Measurements from ENCODE around the gene DHTKD1.
"Not testable (repeated sequence)": the region's sequence is repeated elsewhere in the genome, so short reads cannot be mapped to it uniquely, and the experiment has no call there.

DHTKD1 gene

GRCh38 chr10:12164085-12164484 lies 95.3 kb downstream of the DHTKD1 start:
- Histone ChIP-seq H3K36me3 (ENCODE audit: control insufficient read depth, insufficient read depth, low read length) (no peaks in the 10 kb centered on the region), H3K27ac (no peak overlapping the region), H3K79me2 (no peaks in the 10 kb centered on the region), H3K4me3 (ENCODE audit: low read depth, low read length) (no peak overlapping the region), H3K4me2 (ENCODE audit: low read length) (no peak overlapping the region), H3K27me3 (ENCODE audit: control insufficient read depth, insufficient read depth, low read length) (no peaks in the 10 kb centered on the region), H3K4me1 (peaks cover 20% of the 10 kb centered on the region), H3K9me3 (ENCODE audit: control insufficient read depth, low read length) (no peaks in the 10 kb centered on the region), H2AFZ (no peak overlapping the region), H3K9ac (no peak overlapping the region)
- TF ChIP-seq, protein P1, sequence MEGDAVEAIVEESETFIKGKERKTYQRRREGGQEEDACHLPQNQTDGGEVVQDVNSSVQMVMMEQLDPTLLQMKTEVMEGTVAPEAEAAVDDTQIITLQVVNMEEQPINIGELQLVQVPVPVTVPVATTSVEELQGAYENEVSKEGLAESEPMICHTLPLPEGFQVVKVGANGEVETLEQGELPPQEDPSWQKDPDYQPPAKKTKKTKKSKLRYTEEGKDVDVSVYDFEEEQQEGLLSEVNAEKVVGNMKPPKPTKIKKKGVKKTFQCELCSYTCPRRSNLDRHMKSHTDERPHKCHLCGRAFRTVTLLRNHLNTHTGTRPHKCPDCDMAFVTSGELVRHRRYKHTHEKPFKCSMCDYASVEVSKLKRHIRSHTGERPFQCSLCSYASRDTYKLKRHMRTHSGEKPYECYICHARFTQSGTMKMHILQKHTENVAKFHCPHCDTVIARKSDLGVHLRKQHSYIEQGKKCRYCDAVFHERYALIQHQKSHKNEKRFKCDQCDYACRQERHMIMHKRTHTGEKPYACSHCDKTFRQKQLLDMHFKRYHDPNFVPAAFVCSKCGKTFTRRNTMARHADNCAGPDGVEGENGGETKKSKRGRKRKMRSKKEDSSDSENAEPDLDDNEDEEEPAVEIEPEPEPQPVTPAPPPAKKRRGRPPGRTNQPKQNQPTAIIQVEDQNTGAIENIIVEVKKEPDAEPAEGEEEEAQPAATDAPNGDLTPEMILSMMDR (IDR thresholded peaks at IDR 0.05): no peak

DNA sequence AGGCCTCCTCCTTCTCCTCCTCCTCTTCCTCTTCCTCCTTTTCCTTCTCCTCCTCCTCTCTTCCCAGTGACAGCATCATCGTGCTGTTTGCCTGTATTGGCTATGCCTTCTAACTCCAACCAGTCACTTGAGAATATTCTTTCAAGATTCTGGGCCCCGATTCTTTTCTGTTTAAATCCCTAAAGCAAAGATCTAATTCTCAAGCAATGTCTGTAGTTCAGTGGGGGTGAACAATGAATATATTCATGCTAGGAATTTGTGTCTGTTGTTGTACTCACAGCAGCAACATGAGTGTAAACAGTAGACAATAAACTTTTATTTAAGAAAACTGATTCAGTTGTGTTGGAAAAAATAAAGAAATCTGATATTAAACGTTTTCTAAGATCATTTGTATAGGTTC lies 96.3 kb downstream of the DHTKD1 start:
- Histone ChIP-seq H3K4me3 (ENCODE audit: low read depth, low read length) (no peak overlapping the region), H3K27ac (no peak overlapping the region), H3K9me3 (ENCODE audit: control insufficient read depth, low read length) (no peaks in the 10 kb centered on the region), H3K79me2 (no peaks in the 10 kb centered on the region), H3K27me3 (ENCODE audit: control insufficient read depth, insufficient read depth, low read length) (no peaks in the 10 kb centered on the region), H3K4me1 (peaks cover 20% of the 10 kb centered on the region), H2AFZ (no peak overlapping the region), H3K36me3 (ENCODE audit: control insufficient read depth, insufficient read depth, low read length) (no peaks in the 10 kb centered on the region), H3K4me2 (ENCODE audit: low read length) (no peak overlapping the region), H3K9ac (no peak overlapping the region)
- TF ChIP-seq, protein P1 (IDR thresholded peaks at IDR 0.05): no peak

DNA sequence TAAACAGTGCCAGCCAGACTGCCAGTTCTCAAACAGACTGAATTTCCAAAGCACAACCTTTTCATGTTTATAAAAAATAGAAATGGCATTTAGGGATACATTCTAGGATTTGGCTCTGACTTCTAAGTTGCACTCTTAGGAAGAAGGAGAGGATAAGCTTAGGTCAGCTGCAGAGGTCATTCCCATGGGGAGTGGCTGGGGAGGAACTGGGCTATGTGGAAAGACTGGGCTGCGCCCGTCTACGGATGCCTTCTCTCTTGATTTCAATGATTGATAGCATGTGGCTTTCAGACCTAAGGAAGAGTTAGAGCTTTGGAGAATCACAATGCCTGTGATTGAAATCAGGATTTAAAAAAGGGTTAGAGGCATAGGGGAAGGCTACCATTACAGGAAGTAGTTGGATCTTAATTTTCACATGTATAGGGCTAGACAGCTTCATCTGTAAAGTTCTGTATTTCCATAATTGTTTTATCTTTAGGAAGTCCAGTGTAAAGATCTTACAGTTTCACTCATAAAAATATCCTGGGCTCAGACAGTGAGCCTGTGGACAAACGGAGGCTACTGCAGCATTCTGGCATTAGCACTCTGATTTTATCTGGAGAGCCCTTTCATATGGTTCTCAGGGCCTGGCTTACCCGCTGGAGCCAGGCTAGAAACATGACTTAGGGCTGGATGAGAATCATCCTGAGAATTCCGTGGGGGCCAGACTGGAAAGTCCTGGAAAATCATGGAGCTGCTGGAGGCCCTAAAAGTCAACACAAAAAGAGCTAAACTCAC lies 97.4 kb downstream of the DHTKD1 start:
- H3K27me3 ChIP-seq (ENCODE audit: control insufficient read depth, insufficient read depth, low read length): no peaks in the 10 kb centered on the region
- H3K4me1 ChIP-seq: peaks cover 20% of the 10 kb centered on the region
- peak overlapping the region; percentile 8 for H3K27ac ChIP-seq
- no peaks in the 10 kb centered on the region for H3K79me2 ChIP-seq
- H3K4me2 ChIP-seq (ENCODE audit: low read length): no peak overlapping the region
- H3K36me3 ChIP-seq (ENCODE audit: control insufficient read depth, insufficient read depth, low read length): no peaks in the 10 kb centered on the region
- no peaks in the 10 kb centered on the region for H3K9me3 ChIP-seq (ENCODE audit: control insufficient read depth, low read length)
- no peak overlapping the region for H2AFZ ChIP-seq
- H3K4me3 ChIP-seq (ENCODE audit: low read depth, low read length): no peak overlapping the region
- no peak overlapping the region for H3K9ac ChIP-seq
- TF ChIP-seq, protein P1 (IDR thresholded peaks at IDR 0.05): no peak

DNA sequence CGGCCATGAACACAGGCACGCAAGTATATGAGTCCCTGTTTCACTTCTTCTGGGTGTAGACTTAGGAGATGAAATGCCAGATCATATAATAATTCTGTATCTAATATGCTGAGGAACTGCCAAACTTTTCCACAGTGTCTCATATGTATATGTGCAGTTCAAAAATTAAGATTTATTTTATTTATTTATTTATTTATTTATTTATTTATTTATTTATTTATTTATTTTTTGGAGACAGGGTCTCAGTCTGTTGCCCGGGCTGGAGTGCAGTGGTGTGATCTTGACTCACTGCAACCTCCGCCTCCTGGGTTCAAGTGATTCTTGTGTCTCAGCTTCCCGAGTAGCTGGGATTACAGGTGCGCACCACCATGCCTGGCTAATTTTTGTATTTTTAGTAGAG lies 102.8 kb downstream of the DHTKD1 start:
- H2AFZ ChIP-seq; H3K4me3 ChIP-seq (ENCODE audit: low read depth, low read length); H3K27ac ChIP-seq; H3K27me3 ChIP-seq (ENCODE audit: control insufficient read depth, insufficient read depth, low read length); H3K9ac ChIP-seq; H3K4me2 ChIP-seq (ENCODE audit: low read length); H3K36me3 ChIP-seq (ENCODE audit: control insufficient read depth, insufficient read depth, low read length); H3K79me2 ChIP-seq; H3K4me1 ChIP-seq; H3K9me3 ChIP-seq (ENCODE audit: control insufficient read depth, low read length): not testable (repeated sequence)
